GM21576 (cell line): ENCODE results near the gene JAZF1.
"Not testable (repeated sequence)": the region's sequence is repeated elsewhere in the genome, so short reads cannot be mapped to it uniquely, and the experiment has no call there.

Experiments used
- ATAC-seq: cut with Tn5 transposase; IDR thresholded peaks from one replicate; pipeline ENCODE4 v1.9.1; 2021; ENCODE audit warnings: mild to moderate bottlenecking, moderate library complexity; ENCODE audit not compliant: unreplicated experiment

The JAZF1 gene

GRCh38 chr7:28018446-28018845 is 162.1 kb downstream of the JAZF1 start:
- no peak for ATAC-seq

GRCh38 chr7:28018020-28018419 is 162.6 kb downstream of the JAZF1 start:
- ATAC-seq: no peak

- ATAC-seq: no peak
Observed at GRCh38 chr7:28017372-28017771, 163.2 kb downstream of the JAZF1 start.

GRCh38 chr7:28016297-28016696 is 164.3 kb downstream of the JAZF1 start:
- no peak for ATAC-seq

- no peak for ATAC-seq
Observed at GRCh38 chr7:28015169-28015568, 165.4 kb downstream of the JAZF1 start.

GRCh38 chr7:28014340-28014739 is 166.3 kb downstream of the JAZF1 start:
- ATAC-seq: not testable (repeated sequence)

- no peak for ATAC-seq
Observed at GRCh38 chr7:28013441-28013840, 167.2 kb downstream of the JAZF1 start.

GRCh38 chr7:28013019-28013418 is 167.6 kb downstream of the JAZF1 start:
- no peak for ATAC-seq

- ATAC-seq: no peak
Observed at GRCh38 chr7:28008911-28009310, 171.7 kb downstream of the JAZF1 start.

GRCh38 chr7:28008171-28008570 is 172.4 kb downstream of the JAZF1 start:
- no peak for ATAC-seq

GRCh38 chr7:28006491-28006890 is 174.1 kb downstream of the JAZF1 start:
- no peak for ATAC-seq

- ATAC-seq: no peak
Observed at GRCh38 chr7:28005847-28006231, 174.8 kb downstream of the JAZF1 start.

- no peak for ATAC-seq
Observed at GRCh38 chr7:28005075-28005846, 175.3 kb downstream of the JAZF1 start.

GRCh38 chr7:28003408-28003807 is 177.2 kb downstream of the JAZF1 start:
- no peak for ATAC-seq

- no peak for ATAC-seq
Observed at GRCh38 chr7:28002638-28003037, 178.0 kb downstream of the JAZF1 start.

GRCh38 chr7:28001896-28002295 is 178.7 kb downstream of the JAZF1 start:
- no peak for ATAC-seq

GRCh38 chr7:27999829-28000228 is 180.8 kb downstream of the JAZF1 start:
- ATAC-seq: no peak

- ATAC-seq: no peak
Observed at GRCh38 chr7:27998382-27998781, 182.2 kb downstream of the JAZF1 start.

GRCh38 chr7:27997188-27997707 is 183.3 kb downstream of the JAZF1 start:
- no peak for ATAC-seq

GRCh38 chr7:27996141-27996540 is 184.5 kb downstream of the JAZF1 start:
- no peak for ATAC-seq

- ATAC-seq: no peak
Observed at GRCh38 chr7:27995228-27995627, 185.4 kb downstream of the JAZF1 start.

GRCh38 chr7:27994639-27995038 is 186.0 kb downstream of the JAZF1 start:
- ATAC-seq: no peak
